ENCODE data around the gene MYO3A.
"Not testable (repeated sequence)": the region's sequence is repeated elsewhere in the genome, so short reads cannot be mapped to it uniquely, and the experiment has no call there.

MYO3A gene

DNA sequence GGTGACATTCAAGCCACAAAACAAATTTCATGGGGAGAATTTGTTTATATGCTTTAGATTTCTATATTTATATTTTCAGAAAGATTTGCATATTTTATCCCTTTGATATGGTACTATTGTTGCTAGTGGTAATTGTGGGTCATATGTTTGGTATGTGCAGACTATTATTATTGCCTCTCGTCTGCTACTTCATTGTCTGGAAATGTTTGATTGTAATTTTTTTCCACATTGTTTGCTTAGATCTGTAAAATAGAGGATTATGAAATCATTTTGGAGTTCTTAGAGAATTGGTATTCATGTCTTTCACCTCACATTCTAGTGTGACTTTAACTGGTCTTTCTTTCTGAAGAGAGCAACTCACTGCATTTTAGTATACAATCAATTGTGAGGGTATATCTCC, 44.7 kb downstream of the MYO3A start:
- TF ChIP-seq, protein P1, sequence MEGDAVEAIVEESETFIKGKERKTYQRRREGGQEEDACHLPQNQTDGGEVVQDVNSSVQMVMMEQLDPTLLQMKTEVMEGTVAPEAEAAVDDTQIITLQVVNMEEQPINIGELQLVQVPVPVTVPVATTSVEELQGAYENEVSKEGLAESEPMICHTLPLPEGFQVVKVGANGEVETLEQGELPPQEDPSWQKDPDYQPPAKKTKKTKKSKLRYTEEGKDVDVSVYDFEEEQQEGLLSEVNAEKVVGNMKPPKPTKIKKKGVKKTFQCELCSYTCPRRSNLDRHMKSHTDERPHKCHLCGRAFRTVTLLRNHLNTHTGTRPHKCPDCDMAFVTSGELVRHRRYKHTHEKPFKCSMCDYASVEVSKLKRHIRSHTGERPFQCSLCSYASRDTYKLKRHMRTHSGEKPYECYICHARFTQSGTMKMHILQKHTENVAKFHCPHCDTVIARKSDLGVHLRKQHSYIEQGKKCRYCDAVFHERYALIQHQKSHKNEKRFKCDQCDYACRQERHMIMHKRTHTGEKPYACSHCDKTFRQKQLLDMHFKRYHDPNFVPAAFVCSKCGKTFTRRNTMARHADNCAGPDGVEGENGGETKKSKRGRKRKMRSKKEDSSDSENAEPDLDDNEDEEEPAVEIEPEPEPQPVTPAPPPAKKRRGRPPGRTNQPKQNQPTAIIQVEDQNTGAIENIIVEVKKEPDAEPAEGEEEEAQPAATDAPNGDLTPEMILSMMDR (conservative IDR thresholded peaks at IDR 0.05) = no peak
- H3K27ac ChIP-seq = no peak overlapping the region

DNA sequence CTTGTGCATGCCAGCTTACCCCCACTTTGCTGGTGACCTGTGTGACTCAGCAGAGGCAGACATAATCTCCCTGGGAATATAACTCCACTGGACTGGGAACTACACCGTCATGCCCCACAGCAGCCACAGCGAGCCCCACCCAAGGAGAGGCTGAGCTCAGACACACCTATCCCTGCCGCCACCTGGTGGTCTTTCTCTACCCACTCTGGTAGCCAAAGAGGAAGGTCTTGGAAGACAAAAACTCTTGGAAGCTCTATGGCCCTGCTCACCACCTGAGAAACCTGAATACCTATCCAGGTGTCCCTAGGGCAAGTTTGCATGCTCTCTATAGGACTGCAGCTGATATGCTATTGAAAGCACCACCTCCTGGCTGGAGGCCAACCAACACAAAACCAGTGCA, 48.1 kb downstream of the MYO3A start:
- TF ChIP-seq, protein P1 (conservative IDR thresholded peaks at IDR 0.05) = no peak
- H3K27ac ChIP-seq = no peak overlapping the region

DNA sequence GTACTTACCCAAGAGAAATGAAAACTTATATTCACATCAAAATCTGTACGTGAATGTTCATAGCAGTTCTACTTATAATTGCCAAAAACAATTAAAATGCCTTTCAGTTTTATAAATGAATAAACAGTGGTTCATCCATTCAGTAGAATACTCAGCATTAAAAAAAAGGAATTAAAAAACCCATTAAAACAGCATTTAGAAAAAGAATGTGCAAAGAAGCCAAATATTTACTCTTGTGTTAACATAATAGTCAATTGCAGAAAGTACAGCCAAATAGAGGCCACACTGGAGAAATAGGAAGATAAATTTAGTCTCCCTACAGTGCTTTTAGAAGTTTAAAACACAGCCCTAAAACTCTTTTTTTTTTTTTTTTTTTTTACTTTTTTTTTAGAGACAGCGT, 54.6 kb downstream of the MYO3A start:
- H3K27ac ChIP-seq = no peak overlapping the region
- TF ChIP-seq, protein P1 (conservative IDR thresholded peaks at IDR 0.05) = no peak

DNA sequence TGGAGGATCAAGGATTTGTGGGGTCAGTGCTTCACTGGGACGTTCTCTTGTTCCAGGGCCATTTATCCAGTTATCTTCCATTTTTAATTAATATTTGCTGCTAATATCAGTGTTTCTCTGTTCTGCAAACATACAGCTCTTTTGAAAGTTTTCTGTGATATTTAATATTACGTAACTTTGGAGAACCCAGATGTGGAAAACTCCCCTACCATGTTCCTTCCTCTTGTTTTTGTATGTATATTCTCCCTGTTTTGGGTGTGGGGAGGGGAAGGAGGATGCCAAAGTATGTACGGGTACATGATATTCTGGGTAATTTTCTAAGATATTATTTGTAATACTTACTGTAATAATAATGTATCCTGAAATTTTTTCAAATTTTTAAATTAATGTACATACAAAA, 55.9 kb downstream of the MYO3A start:
- no peak overlapping the region for H3K27ac ChIP-seq
- TF ChIP-seq, protein P1 (conservative IDR thresholded peaks at IDR 0.05) = no peak

DNA sequence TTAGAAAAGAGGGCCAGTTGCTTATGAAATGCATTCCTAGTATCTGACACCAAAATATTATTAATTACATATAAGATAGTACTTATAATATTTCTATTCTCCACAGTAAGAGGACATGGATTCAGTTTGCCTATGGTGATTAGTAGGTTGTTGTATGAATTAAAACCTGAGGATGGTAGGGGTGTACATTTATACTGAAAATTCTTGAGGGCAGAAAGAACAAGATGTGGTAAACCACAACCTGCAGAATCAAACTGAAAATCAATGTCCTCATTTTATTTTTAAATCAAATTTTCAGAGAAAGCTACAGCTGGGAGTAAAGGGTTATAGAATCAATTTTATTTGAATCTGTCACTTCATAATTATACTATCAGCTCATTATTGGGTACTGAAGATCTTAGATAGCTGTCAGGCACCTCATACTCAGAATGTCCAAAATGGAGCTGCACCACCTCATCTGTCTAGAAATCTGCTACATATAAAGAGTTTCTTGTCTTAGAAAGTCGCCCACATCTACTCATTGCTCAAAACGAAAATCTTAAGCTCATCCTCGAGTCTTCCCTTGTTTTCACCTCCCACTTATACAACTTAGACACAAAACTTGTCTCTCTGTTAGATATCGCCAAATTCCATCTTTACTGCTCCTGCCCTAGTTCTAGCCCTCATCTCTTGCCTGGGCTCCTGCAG, 65.4 kb downstream of the MYO3A start:
- TF ChIP-seq, protein P1 (conservative IDR thresholded peaks at IDR 0.05) = no peak
- no peak overlapping the region for H3K27ac ChIP-seq

DNA sequence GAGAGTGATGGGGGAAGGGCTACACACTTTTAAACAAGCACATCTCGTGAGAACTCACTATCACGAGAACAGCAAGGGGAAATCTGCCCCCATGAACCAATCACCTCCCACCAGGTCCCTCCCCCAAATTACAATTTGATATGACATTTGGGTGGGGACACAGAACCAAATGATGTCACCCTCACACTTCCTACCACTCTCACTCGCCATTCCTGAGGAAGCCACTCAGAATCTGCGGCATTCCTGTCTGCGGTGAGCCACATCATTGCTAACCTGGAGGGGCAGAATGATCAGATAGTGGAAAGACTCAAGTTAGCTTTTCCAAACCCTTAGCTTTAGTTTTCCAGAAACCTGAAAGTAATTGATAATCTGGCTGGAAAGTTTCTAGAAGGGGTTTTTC, 66.9 kb downstream of the MYO3A start:
- TF ChIP-seq, protein P1 (conservative IDR thresholded peaks at IDR 0.05) = no peak
- H3K27ac ChIP-seq = no peak overlapping the region

DNA sequence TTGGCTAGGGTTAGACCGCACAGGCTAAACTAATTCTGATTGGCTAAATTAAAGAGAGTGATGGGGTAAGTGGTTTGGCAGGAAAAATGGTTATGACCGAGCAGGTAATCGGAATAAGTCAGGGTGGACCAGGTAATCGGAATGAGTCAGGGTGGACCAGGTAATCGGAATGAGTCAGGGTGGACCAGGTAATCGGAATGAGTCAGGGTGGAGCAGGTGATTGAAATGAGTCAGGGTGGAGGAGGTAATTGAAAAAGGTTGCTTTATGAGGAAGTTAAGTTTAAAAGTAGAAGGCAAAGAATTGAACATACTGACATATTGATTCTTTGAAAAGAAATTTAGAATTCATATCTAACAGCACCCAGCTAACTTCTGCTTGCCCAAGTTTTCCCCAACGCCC, 68.4 kb downstream of the MYO3A start:
- not testable (repeated sequence) for H3K27ac ChIP-seq

DNA sequence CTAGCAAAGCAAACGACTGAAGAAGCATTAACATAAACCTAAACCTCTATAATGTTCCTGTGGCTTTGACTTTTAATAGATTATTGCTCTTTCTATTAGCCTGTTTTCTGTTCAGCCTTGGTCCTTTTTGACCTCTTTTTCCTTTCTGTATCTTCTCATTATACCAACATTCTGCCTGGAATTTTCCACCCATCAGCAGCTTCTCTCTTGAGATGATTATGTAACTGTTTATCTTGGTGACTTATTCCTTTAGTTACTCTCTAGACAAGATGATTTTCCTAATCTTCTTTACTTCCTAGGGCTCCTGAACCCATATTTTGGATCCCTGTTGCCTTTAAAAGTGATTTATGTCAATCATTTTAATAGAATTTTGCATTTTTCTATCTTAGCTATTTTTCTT, 81.1 kb downstream of the MYO3A start:
- TF ChIP-seq, protein P1 (conservative IDR thresholded peaks at IDR 0.05) = no peak
- no peak overlapping the region for H3K27ac ChIP-seq

Data from VCaP (cell line).